Left lung (tissue), 10 donors: ENCODE data around the gene ANKRD65. TPM values are rescaled to one million over a fixed set of nuclear protein-coding genes. Genes with fewer than 3 reads are reported as not detected.

Experiments
- ATAC-seq: fragments of 200-7000 bp; cut with Tn5 transposase; one replicate; pipeline ENCODE4 v1.9.1; 2020; ENCODE audit warnings: moderate library complexity
- DNase-seq, 4 donors: peaks; one replicate each; pipeline ENCODE4 v3.0.0-alpha.2; 2013 to 2020
- H3K27ac ChIP-seq, 2 donors: fragments of 200-600 bp; sonication (generic) in 1 of 2; one replicate each; pipeline versions ENCODE4 v1.5.0 to v1.8.0; 2020 to 2021
- H3K27me3 ChIP-seq, 2 donors: fragments of 200-600 bp; sonication (generic) in 1 of 2; one replicate each; pipeline versions ENCODE4 v1.5.0 to v1.8.0; 2020 to 2021
- H3K36me3 ChIP-seq, 2 donors: fragments of 200-600 bp; sonication (generic) in 1 of 2; one replicate each; pipeline versions ENCODE4 v1.5.0 to v1.8.0; 2020 to 2021
- H3K4me1 ChIP-seq, 2 donors: fragments of 200-600 bp; one replicate each; pipeline ENCODE4 v1.8.0; 2021
- H3K4me3 ChIP-seq, 2 donors: fragments of 200-600 bp; sonication (generic) in 1 of 2; one replicate each; pipeline versions ENCODE4 v1.5.0 to v1.8.0; 2020 to 2021; ENCODE audit warnings: mild to moderate bottlenecking in 1 of 2
- H3K9me3 ChIP-seq, 2 donors: fragments of 200-600 bp; sonication (generic) in 1 of 2; one replicate each; pipeline versions ENCODE4 v1.5.0 to v1.8.0; 2020 to 2021
- intact Hi-C, 2 donors: fragments of 100-400 bp; cut with DNase I; formaldehyde crosslinking; loops; one replicate each; pipeline versions ENCODE4 v1.11.2 to v1.14.2; 2022
- polyA plus RNA-seq, 6 donors: library from polyadenylated mRNA; unstranded; fragments of 120-200 nt; gene quantifications; one replicate each; pipeline ENCODE4 v1.2.1, GENCODE V29; 2013; ENCODE audit not compliant: insufficient read length in 6 of 6
- total RNA-seq, 2 donors: library from RNA; stranded (reverse); fragmentation: NEBNext Ultra II Directional; extraction: Animal tissue kit (Norgen Biotek cat#: 25700); gene quantifications; one replicate each; pipeline ENCODE4 v1.2.1, GENCODE V29; 2021
- TF ChIP-seq, protein P1 (sequence below), 2 donors: fragments of 200-600 bp; sonication (generic) in 1 of 2; IDR thresholded peaks; one replicate each; pipeline versions ENCODE4 v1.5.0 to v1.8.0; 2021; ENCODE audit warnings: antibody characterized with exemption in 2 of 2
- donor health status: DM: no; HTN: yes; CAD: no.
- donor health status: DM: no; HTN: no; CAD: no.

Gene ANKRD65
- total and polyA plus RNA-seq, 8 donors, result 18.4 to 41.6 (median 31.7) TPM

DNA sequence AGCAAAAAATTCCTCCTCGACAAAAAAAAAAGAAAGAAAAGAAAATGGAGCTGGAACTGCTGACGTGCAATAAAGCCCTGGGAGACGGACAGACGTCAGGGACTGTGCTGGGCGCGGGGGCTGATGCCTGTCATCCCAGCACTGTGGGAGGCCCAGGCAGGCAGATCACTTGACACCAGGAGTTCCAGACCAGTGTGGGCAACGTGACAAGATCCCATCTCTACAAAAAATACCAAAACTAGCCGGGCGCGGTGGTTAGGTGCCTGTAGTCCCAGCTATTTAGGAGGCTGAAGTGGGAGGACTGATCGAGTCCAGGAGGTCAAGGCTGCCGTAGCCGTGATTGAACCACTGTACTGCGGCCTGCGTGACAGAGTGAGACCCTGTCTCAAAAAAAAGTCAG, 3.6 kb upstream of the ANKRD65 start:
- Histone ChIP-seq H3K36me3 (no peaks in the 10 kb centered on the region), H3K9me3 (no peaks in the 10 kb centered on the region), H3K27me3 (peaks cover 0 to 47% of the 10 kb centered on the region in 2 donors), H3K4me3 (no peak overlapping the region), H3K4me1 (peaks cover 5 to 18% of the 10 kb centered on the region in 2 donors), H3K27ac (no peak overlapping the region)
- ATAC-seq, result no peak
- intact Hi-C loops, result no loop called here
- peak in 1 of 4 donors; percentile 39 for DNase-seq
- TF ChIP-seq, protein P1, sequence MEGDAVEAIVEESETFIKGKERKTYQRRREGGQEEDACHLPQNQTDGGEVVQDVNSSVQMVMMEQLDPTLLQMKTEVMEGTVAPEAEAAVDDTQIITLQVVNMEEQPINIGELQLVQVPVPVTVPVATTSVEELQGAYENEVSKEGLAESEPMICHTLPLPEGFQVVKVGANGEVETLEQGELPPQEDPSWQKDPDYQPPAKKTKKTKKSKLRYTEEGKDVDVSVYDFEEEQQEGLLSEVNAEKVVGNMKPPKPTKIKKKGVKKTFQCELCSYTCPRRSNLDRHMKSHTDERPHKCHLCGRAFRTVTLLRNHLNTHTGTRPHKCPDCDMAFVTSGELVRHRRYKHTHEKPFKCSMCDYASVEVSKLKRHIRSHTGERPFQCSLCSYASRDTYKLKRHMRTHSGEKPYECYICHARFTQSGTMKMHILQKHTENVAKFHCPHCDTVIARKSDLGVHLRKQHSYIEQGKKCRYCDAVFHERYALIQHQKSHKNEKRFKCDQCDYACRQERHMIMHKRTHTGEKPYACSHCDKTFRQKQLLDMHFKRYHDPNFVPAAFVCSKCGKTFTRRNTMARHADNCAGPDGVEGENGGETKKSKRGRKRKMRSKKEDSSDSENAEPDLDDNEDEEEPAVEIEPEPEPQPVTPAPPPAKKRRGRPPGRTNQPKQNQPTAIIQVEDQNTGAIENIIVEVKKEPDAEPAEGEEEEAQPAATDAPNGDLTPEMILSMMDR (IDR thresholded peaks at IDR 0.05), result no peak

DNA sequence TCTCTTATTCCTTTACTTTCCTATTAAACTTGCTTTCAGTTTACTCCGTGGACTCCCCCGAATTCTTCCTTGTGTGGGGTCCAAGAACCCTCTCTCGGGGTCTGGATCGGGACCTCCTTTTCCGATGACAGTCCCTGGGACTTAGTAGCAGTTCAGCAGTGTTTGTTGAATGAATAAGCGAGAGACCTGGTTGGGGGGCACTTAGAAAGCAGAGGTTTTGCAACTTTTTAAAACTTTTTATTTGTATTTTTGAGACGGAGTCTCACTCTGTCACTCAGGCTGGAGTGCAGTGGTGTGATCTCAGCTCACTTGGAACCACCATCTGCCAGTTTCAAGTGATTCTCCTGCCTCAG, 2.1 kb upstream of the ANKRD65 start:
- Histone ChIP-seq H3K9me3 (no peaks in the 10 kb centered on the region), H3K36me3 (no peaks in the 10 kb centered on the region), H3K27me3 (peaks cover 0 to 47% of the 10 kb centered on the region in 2 donors), H3K4me1 (peaks cover 0 to 18% of the 10 kb centered on the region in 2 donors), H3K27ac (no peak overlapping the region), H3K4me3 (no peak overlapping the region)
- TF ChIP-seq, protein P1 (IDR thresholded peaks at IDR 0.05), result no peak
- intact Hi-C loops, result no loop called here
- no peak for DNase-seq
- no peak for ATAC-seq

DNA sequence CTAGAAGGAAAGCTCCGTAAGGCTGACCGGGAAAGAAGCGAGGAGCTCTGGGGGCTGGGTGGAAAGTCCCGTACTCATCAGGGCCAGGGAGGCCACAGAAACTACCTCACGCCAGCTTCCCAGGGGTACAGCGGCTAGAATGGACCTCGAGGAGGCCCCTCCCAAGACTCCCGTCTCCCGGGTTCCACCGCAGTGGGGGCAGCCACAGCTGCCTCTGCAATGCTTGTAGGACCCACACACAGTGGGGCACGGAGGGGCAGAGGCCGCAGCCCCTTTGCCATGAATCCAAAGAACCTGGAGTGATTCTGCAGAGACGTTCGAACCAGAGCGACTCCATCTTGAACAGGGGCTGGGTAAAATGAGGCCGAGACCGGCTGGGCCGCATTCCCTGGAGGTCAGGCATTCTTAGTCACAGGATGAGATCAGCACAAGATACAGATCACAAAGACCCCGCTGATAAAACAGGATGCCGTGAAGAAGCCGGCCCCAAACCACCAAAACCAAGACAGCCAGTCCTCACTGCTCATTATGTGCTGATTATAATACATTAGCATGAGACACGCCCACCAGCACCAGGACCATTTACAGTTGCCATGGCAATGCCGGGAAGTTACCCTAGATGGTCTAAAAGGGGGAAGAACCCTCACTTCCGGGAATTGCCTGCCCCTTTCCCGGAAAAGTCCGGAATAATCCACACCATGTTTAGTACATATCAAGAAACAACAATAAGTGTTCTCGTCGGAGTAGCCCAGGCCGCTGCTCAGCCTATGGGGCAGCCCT, 1.6 kb upstream of the ANKRD65 start:
- ATAC-seq (no peak), DNase-seq (peak in 1 of 4 donors; percentile 53)
- TF ChIP-seq, protein P1 (IDR thresholded peaks at IDR 0.05), result no peak
- H3K4me3 ChIP-seq, result no peak overlapping the region
- peaks cover 0 to 43% of the 10 kb centered on the region in 2 donors for H3K27me3 ChIP-seq
- H3K36me3 ChIP-seq, result no peaks in the 10 kb centered on the region
- peaks cover 0 to 18% of the 10 kb centered on the region in 2 donors for H3K4me1 ChIP-seq
- intact Hi-C loops, result no loop called here
- peak overlapping the region in 1 of 2 donors; percentile 7 for H3K27ac ChIP-seq
- no peaks in the 10 kb centered on the region for H3K9me3 ChIP-seq

DNA sequence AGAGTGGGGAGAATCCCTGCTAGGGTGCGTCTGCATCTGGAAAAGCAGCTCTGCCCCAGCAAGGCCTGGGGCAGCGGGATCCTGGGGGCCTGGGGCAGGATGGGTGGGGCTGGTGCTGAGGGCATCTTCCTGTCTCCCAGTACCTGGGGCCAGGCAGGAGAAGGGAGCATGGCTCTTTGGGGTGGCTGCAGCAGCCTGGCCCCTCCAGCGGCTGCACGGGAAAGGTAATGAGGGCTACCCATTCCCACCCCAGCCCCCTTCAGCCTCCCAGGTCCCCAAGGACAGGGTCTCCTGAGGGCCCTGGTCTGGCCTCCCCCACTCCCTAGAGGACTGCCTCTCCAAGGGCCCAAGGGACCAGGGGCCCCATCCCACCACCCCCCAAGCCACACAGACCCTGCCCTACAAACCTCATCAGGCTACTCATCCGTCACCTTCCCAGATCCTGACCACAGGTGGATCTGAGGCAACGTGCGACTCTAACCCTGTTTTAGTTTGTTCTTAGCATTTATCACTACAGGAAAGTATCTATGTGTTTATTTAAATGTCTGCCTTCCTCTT, 910 bp upstream of the ANKRD65 start:
- Histone ChIP-seq H3K4me3 (no peak overlapping the region), H3K36me3 (no peaks in the 10 kb centered on the region), H3K9me3 (no peaks in the 10 kb centered on the region), H3K27me3 (peaks cover 0 to 40% of the 10 kb centered on the region in 2 donors), H3K4me1 (peaks cover 0 to 18% of the 10 kb centered on the region in 2 donors), H3K27ac (peak overlapping the region in 1 of 2 donors; percentile 7)
- TF ChIP-seq, protein P1 (IDR thresholded peaks at IDR 0.05), result no peak
- ATAC-seq (no peak), DNase-seq (peak in 1 of 4 donors; percentile 50)
- intact Hi-C loops, result no loop called here

DNA sequence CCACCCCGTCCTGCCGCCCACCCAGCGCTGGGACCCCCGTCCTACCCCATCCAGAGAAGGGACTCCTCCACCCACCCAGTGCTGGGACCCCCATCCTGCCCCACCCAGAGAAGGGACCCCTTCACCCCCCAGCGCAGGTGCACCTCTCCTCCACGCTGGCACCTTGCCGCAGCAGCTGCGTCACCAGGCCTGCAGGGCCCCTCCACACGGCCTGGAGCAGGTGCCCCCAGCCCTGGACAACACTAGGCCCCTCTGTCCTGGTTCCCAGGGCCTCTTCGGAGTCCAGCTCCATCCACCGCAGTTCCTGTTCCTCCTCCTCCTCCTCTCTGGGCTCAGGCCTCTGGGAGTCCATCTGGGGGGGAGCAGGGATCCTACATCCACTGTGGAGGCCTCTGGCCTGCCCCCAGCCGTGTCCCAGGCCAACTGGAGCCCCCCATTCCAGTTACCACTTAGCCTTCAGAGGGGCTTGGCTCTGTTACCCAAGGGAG, 378 bp downstream of the ANKRD65 start:
- no peak for DNase-seq
- H3K4me3 ChIP-seq, result peak overlapping the region; percentile 27 to 41

More for the DNA sequence above, 378 bp downstream of the ANKRD65 start:
- Histone ChIP-seq H3K4me1 (peaks cover 0 to 18% of the 10 kb centered on the region in 2 donors), H3K27ac (peak overlapping the region; percentile 69 to 77), H3K27me3 (peaks cover 0 to 27% of the 10 kb centered on the region in 2 donors), H3K9me3 (no peaks in the 10 kb centered on the region), H3K36me3 (no peaks in the 10 kb centered on the region)
- intact Hi-C loops, result no loop called here
- ATAC-seq, result peak; percentile 44
- TF ChIP-seq, protein P1 (IDR thresholded peaks at IDR 0.05), result no peak
